Measurements from ENCODE around the gene GPNMB. TPM values are rescaled to one million over a fixed set of nuclear protein-coding genes. Genes with fewer than 3 reads are reported as not detected.
A peak's percentile ranks its signal among the peaks of the same experiment; 100 is the strongest.

Gene GPNMB
- total and polyA plus RNA-seq, 2 of the 13 experiments (the other 11 are each of a cell fraction or from before 2014, with no cell fraction given): 1.1 to 1.6 TPM

DNA sequence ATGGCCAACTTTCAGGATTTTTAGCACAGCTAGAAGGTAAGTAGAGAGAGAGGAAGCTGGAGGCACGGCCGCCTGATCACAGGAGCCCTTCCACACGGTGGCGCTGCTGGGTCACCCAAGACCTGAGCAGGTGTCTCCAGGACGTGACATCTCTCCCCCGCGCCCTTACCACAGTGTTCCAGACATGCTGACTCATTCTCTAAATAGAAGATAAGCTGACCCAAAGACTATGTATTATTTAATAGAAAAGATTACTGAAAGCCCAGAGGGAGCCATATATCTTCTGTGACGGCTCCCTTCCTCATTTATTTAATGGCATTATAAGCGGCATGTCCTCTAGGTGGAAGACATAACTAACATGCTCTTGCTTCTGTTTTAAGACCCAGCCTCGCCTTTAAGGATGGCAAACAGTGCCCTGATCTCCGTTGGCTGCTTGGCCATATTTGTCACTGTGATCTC, 26.6 kb downstream of the GPNMB start (continued):
- TF ChIP-seq, protein P1, sequence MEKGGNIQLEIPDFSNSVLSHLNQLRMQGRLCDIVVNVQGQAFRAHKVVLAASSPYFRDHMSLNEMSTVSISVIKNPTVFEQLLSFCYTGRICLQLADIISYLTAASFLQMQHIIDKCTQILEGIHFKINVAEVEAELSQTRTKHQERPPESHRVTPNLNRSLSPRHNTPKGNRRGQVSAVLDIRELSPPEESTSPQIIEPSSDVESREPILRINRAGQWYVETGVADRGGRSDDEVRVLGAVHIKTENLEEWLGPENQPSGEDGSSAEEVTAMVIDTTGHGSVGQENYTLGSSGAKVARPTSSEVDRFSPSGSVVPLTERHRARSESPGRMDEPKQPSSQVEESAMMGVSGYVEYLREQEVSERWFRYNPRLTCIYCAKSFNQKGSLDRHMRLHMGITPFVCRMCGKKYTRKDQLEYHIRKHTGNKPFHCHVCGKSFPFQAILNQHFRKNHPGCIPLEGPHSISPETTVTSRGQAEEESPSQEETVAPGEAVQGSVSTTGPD (CRISPR knock-in tag; IDR thresholded peaks at IDR 0.05): no peak
- TF ChIP-seq NFYB (CRISPR knock-in tag; IDR thresholded peaks at IDR 0.05) (no peak), SRF (IDR thresholded peaks at IDR 0.05; ENCODE audit: low read depth, low read length) (no peak), JUN (CRISPR knock-in tag; IDR thresholded peaks at IDR 0.05) (no peak; the same call in 1 of the 2 replicates), NR3C1 (CRISPR knock-in tag; IDR thresholded peaks at IDR 0.05) (no peak), ZSCAN25 (CRISPR knock-in tag; IDR thresholded peaks at IDR 0.05) (no peak), RELA (CRISPR knock-in tag; IDR thresholded peaks at IDR 0.05) (no peak), ZNF383 (CRISPR knock-in tag; IDR thresholded peaks at IDR 0.05; ENCODE audit: borderline replicate concordance) (no peak), ZSCAN30 (CRISPR knock-in tag; IDR thresholded peaks at IDR 0.05) (0 out of 2 replicates have a peak, but pooled peaks have one; percentile 33), DMAP1 (CRISPR knock-in tag; IDR thresholded peaks at IDR 0.05) (no peak), MYNN (CRISPR knock-in tag; IDR thresholded peaks at IDR 0.05; ENCODE audit: low read depth) (no peak), PHF5A (CRISPR knock-in tag; IDR thresholded peaks at IDR 0.05; ENCODE audit: low read depth, unreplicated experiment) (no peak), HNRNPK (IDR thresholded peaks at IDR 0.05; ENCODE audit: low read depth, low read length, poor library complexity, severe bottlenecking) (no peak), ZMYM4 (CRISPR knock-in tag; IDR thresholded peaks at IDR 0.05) (peak; percentile 61; the same call in 1 of the 2 replicates), HDAC1 (CRISPR knock-in tag; IDR thresholded peaks at IDR 0.05) (no peak; the same call in 1 of the 2 replicates), ZNF749 (CRISPR knock-in tag; IDR thresholded peaks at IDR 0.05; ENCODE audit: borderline replicate concordance) (no peak), KLF15 (CRISPR knock-in tag; IDR thresholded peaks at IDR 0.05; ENCODE audit: borderline replicate concordance) (no peak), ZNF124 (CRISPR knock-in tag; IDR thresholded peaks at IDR 0.05) (no peak), EHMT2 (IDR thresholded peaks at IDR 0.05; ENCODE audit: borderline replicate concordance, low read depth, low read length) (no peak)
- TF ChIP-seq, protein P2, sequence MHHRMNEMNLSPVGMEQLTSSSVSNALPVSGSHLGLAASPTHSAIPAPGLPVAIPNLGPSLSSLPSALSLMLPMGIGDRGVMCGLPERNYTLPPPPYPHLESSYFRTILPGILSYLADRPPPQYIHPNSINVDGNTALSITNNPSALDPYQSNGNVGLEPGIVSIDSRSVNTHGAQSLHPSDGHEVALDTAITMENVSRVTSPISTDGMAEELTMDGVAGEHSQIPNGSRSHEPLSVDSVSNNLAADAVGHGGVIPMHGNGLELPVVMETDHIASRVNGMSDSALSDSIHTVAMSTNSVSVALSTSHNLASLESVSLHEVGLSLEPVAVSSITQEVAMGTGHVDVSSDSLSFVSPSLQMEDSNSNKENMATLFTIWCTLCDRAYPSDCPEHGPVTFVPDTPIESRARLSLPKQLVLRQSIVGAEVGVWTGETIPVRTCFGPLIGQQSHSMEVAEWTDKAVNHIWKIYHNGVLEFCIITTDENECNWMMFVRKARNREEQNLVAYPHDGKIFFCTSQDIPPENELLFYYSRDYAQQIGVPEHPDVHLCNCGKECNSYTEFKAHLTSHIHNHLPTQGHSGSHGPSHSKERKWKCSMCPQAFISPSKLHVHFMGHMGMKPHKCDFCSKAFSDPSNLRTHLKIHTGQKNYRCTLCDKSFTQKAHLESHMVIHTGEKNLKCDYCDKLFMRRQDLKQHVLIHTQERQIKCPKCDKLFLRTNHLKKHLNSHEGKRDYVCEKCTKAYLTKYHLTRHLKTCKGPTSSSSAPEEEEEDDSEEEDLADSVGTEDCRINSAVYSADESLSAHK (CRISPR knock-in tag; IDR thresholded peaks at IDR 0.05; ENCODE audit: borderline replicate concordance): no peak
- TF ChIP-seq, protein P3, sequence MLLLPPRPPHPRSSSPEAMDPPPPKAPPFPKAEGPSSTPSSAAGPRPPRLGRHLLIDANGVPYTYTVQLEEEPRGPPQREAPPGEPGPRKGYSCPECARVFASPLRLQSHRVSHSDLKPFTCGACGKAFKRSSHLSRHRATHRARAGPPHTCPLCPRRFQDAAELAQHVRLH (CRISPR knock-in tag; IDR thresholded peaks at IDR 0.05; ENCODE audit: borderline replicate concordance, low read depth): peak; percentile 69; the same call in 1 of the 2 replicates
- TF ChIP-seq, protein P4, sequence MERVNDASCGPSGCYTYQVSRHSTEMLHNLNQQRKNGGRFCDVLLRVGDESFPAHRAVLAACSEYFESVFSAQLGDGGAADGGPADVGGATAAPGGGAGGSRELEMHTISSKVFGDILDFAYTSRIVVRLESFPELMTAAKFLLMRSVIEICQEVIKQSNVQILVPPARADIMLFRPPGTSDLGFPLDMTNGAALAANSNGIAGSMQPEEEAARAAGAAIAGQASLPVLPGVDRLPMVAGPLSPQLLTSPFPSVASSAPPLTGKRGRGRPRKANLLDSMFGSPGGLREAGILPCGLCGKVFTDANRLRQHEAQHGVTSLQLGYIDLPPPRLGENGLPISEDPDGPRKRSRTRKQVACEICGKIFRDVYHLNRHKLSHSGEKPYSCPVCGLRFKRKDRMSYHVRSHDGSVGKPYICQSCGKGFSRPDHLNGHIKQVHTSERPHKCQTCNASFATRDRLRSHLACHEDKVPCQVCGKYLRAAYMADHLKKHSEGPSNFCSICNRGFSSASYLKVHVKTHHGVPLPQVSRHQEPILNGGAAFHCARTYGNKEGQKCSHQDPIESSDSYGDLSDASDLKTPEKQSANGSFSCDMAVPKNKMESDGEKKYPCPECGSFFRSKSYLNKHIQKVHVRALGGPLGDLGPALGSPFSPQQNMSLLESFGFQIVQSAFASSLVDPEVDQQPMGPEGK (CRISPR knock-in tag; IDR thresholded peaks at IDR 0.05): no peak
- TF ChIP-seq, protein P5, sequence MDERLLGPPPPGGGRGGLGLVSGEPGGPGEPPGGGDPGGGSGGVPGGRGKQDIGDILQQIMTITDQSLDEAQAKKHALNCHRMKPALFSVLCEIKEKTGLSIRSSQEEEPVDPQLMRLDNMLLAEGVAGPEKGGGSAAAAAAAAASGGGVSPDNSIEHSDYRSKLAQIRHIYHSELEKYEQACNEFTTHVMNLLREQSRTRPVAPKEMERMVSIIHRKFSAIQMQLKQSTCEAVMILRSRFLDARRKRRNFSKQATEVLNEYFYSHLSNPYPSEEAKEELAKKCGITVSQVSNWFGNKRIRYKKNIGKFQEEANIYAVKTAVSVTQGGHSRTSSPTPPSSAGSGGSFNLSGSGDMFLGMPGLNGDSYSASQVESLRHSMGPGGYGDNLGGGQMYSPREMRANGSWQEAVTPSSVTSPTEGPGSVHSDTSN (CRISPR knock-in tag; IDR thresholded peaks at IDR 0.05): no peak

All from HepG2 (cell line).